GM12891 (cell line): Measurements from ENCODE around the gene CYFIP1.

Source experiments
- DNase-seq: peaks from one replicate; pipeline ENCODE4 v3.0.0; 2011; ENCODE audit warnings: low spot score; ENCODE audit not compliant: insufficient read length
- FAIRE-seq: peaks from 2 replicates; lab custom pipeline; 2011; peaks lifted over from hg19 to GRCh38; lab: Jason Lieb, UNC
- PAX5 ChIP-seq: IDR thresholded peaks from 2 replicates; pipeline ENCODE4 v1.6.1; 2011; ENCODE audit warnings: low read length, moderate library complexity, mild to moderate bottlenecking; ENCODE audit not compliant: insufficient read depth, severe bottlenecking
- POLR2A ChIP-seq: IDR thresholded peaks from 2 replicates; pipeline ENCODE4 v1.6.1; 2011; ENCODE audit warnings: low read depth, low read length, control low read depth
- POLR2AphosphoS5 ChIP-seq: IDR thresholded peaks from 2 replicates; pipeline ENCODE4 v1.6.1; 2011; ENCODE audit warnings: low read depth, low read length, control low read depth
- POU2F2 ChIP-seq: IDR thresholded peaks from 2 replicates; pipeline ENCODE4 v1.6.1; 2011; ENCODE audit warnings: low read depth, mild to moderate bottlenecking, control low read depth, low read length, moderate library complexity
- SPI1 ChIP-seq: IDR thresholded peaks from 2 replicates; pipeline ENCODE4 v1.6.1; 2011; ENCODE audit warnings: low read depth, low read length, control low read depth
- TAF1 ChIP-seq: IDR thresholded peaks from 2 replicates; pipeline ENCODE4 v1.6.1; 2011; ENCODE audit warnings: low read depth, low read length, control low read depth

CYFIP1 gene

DNA sequence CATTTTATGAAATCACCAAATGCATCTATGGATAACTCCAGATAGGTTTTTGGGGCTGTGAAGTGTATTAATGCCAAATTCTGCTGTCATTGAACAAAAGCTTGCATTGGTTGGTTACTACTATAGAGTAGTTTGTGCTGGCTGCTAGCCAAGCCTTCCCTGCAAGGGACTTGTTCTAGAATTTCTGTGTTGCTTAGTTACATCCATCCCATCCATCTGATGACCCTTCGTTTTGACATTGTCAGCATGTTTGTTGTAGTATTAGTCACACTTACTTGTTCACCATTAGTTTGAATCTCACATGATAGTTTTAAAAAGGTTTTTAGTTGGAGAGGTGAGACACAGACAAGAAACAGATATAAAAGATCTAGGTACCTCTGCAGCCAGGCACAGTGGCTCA, 148.7 kb downstream of the CYFIP1 start:
- TF ChIP-seq POU2F2 (no peak), POLR2AphosphoS5 (no peak)
- DNase-seq = no peak
- no peak for FAIRE-seq

DNA sequence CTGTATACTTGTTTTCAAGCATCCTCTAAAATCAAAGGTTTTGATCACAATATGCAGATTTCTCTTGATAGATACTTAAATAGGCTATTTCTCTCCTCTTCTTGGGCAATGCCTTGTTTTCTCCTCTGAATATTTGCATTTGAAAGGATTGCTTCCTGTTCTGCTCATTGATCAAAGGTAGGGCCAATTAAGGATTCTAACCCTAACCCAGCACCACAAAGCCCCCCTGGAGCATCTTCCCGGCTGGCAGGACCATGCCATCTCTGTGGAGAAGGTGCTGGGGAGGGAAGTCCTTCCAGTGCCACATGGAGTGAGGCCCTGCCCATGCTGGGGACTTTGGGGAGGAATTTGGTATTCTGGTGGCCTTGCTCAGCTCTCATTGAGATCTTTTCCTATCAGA, 153.0 kb downstream of the CYFIP1 start:
- DNase-seq (no peak), FAIRE-seq (no peak)
- no peak for TF ChIP-seq POLR2A

DNA sequence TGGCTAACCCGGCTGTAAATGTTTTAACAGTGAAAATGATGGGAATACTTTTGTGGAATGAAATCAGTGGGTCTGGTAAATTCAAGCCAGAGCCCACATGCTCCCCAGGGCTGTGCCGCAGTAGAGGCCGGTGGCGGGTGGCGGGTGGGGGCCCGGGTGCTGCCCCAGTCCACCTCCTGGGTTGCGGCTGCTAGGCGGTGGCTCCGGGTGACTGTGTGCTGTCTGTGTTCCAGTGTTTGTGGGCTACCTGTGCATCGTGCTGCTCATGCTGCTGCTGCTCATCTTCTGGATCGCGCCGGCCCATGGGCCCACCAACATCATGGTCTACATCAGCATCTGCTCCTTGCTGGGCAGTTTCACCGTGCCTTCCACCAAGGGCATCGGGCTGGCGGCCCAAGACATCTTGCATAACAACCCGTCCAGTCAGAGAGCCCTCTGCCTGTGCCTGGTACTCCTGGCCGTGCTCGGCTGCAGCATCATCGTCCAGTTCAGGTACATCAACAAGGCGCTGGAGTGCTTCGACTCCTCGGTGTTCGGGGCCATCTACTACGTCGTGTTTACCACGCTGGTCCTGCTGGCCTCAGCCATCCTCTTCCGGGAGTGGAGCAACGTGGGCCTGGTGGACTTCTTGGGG, 156.6 kb downstream of the CYFIP1 start:
- DNase-seq (no peak), FAIRE-seq (no peak)
- no peak for TF ChIP-seq PAX5
- TF ChIP-seq POU2F2 = no peak
- TF ChIP-seq POLR2A = no peak
- no peak for TF ChIP-seq POLR2AphosphoS5
- no peak for TF ChIP-seq TAF1
- no peak for TF ChIP-seq SPI1

DNA sequence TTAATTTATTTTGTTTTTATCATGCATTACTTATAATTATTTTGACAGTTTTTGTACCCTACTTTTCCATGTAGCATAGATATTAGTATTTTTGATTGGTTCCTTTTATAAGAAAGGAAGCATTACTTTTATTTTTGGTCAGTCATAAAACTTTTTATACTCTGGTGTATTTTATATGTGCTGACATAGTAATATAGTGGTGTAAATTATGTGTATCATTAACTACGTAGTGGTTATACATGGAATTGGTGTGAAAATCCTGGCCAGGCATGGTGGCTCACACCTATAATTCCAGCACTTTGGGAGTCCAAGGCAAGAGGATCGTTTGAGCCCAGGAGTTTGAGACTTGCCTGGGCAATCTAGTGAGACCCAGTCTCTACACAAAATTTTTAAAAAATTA, 160.5 kb downstream of the CYFIP1 start:
- FAIRE-seq (no peak), DNase-seq (no peak)
- TF ChIP-seq POLR2A (no peak), POLR2AphosphoS5 (no peak)
